Small intestine (tissue), 7 donors: ENCODE measurements around the gene KCNQ5. TPM values are rescaled to one million over a fixed set of nuclear protein-coding genes. Genes with fewer than 3 reads are reported as not detected.

ENCODE experiments used
- DNase-seq, 2 donors: peaks; one replicate each; pipeline versions ENCODE4 v3.0.0 to v3.0.0-alpha.2; 2013
- FAIRE-seq: peaks from 2 replicates; lab custom pipeline; 2012; peaks lifted over from hg19 to GRCh38; lab: Jason Lieb, UNC
- H3K27ac ChIP-seq, 3 donors: one replicate each; pipeline ENCODE4 v1.5.1; 2013; ENCODE audit warnings: low read length in 2 of 3, mild to moderate bottlenecking in 2 of 3, control low read depth in 1 of 3, inconsistent platforms in 1 of 3, low read depth in 1 of 3, moderate library complexity in 1 of 3
- H3K27me3 ChIP-seq, 3 donors: one replicate each; pipeline ENCODE4 v1.6.1; 2013; ENCODE audit warnings: low read length in 3 of 3, inconsistent platforms in 1 of 3; ENCODE audit not compliant: control insufficient read depth in 3 of 3, insufficient read depth in 3 of 3
- H3K36me3 ChIP-seq, 3 donors: one replicate each; pipeline ENCODE4 v1.6.1; 2013; ENCODE audit warnings: low read length in 3 of 3, inconsistent platforms in 1 of 3, low read depth in 1 of 3, mild to moderate bottlenecking in 1 of 3, moderate library complexity in 1 of 3; ENCODE audit not compliant: control insufficient read depth in 3 of 3, insufficient read depth in 2 of 3
- H3K4me1 ChIP-seq, 3 donors: one replicate each; pipeline ENCODE4 v1.6.1; 2013; ENCODE audit warnings: low read length in 2 of 3, inconsistent platforms in 1 of 3, low read depth in 1 of 3, mild to moderate bottlenecking in 1 of 3, moderate library complexity in 1 of 3; ENCODE audit not compliant: control insufficient read depth in 3 of 3, insufficient read depth in 2 of 3
- H3K4me3 ChIP-seq, 3 donors: one replicate each; pipeline ENCODE4 v1.5.1; 2013; ENCODE audit warnings: low read length in 3 of 3, control low read depth in 1 of 3, inconsistent platforms in 1 of 3, low read depth in 1 of 3, mild to moderate bottlenecking in 1 of 3, moderate library complexity in 1 of 3
- H3K9me3 ChIP-seq, 2 donors: one replicate each; pipeline ENCODE4 v1.6.1; 2013; ENCODE audit warnings: low read depth in 1 of 2, low read length in 1 of 2; ENCODE audit not compliant: control insufficient read depth in 2 of 2, insufficient read depth in 1 of 2
- WGBS, 3 donors: extraction: QIAGEN DNeasy Blood & Tissue Kit; methylation state at CpG; one replicate each; pipeline ENCODE4 v1.1.7; 2013; 5-methylcytosine and 5-hydroxymethylcytosine counted together
- polyA plus RNA-seq, 4 donors: library from polyadenylated mRNA; stranded (reverse) in 3 of 4; unstranded in 1 of 4; fragments of 200-250 nt in 3 of 4; fragments of 120-200 nt in 1 of 4; gene quantifications; one replicate each; pipeline versions ENCODE4 v1.2.1 to v1.2.3, GENCODE V29; 2013
- donor health status: healthy with polysubstance abuse.
- donor health status: control.
- donor health status: control.
- donor health status: Bipolar disorder and iron deficiency.
- donor health status: healthy.

Gene KCNQ5
- polyA plus RNA-seq, 4 donors = 0.27 to 0.92 TPM; not detected in 2

GRCh38 chr6:73045609-73046008 is 423.7 kb downstream of the KCNQ5 start:
- no peaks in the 10 kb centered on the region for H3K4me1 ChIP-seq

GRCh38 chr6:73047801-73048200 is 425.9 kb downstream of the KCNQ5 start:
- Histone ChIP-seq H3K27me3 (no peaks in the 10 kb centered on the region), H3K9me3 (no peaks in the 10 kb centered on the region), H3K27ac (no peak overlapping the region), H3K4me3 (no peak overlapping the region), H3K36me3 (no peaks in the 10 kb centered on the region), H3K4me1 (no peaks in the 10 kb centered on the region)
- DNase-seq = no peak
- WGBS, 3 donors = 7 to 23% (median 15%) methylated on average over 2 of the region's 2 CpGs
- FAIRE-seq = no peak

More at GRCh38 chr6:73045609-73046008, 423.7 kb downstream of the KCNQ5 start:
- H3K9me3 ChIP-seq = no peaks in the 10 kb centered on the region
- H3K36me3 ChIP-seq = no peaks in the 10 kb centered on the region
- no peak overlapping the region for H3K27ac ChIP-seq
- 81 to 93% (median 85%) methylated on average over 2 of the region's 2 CpGs for WGBS, 3 donors
- H3K27me3 ChIP-seq = no peaks in the 10 kb centered on the region
- DNase-seq (no peak), FAIRE-seq (no peak)
- no peak overlapping the region for H3K4me3 ChIP-seq

- 90 to 100% (median 94%) methylated on average over 1 of the region's 1 CpG for WGBS, 3 donors
- H3K27ac ChIP-seq = no peak overlapping the region
- DNase-seq (no peak), FAIRE-seq (no peak)
- H3K4me3 ChIP-seq = no peak overlapping the region
- H3K4me1 ChIP-seq = no peaks in the 10 kb centered on the region
- H3K9me3 ChIP-seq = no peaks in the 10 kb centered on the region
- no peaks in the 10 kb centered on the region for H3K36me3 ChIP-seq
- H3K27me3 ChIP-seq = no peaks in the 10 kb centered on the region
These were observed 428.2 kb downstream of the KCNQ5 start for GRCh38 chr6:73049971-73050594.

GRCh38 chr6:73050706-73051105 is 428.8 kb downstream of the KCNQ5 start:
- Histone ChIP-seq H3K4me1 (no peaks in the 10 kb centered on the region), H3K4me3 (no peak overlapping the region), H3K36me3 (no peaks in the 10 kb centered on the region), H3K27me3 (no peaks in the 10 kb centered on the region), H3K9me3 (no peaks in the 10 kb centered on the region), H3K27ac (no peak overlapping the region)
- FAIRE-seq = no peak
- 73 to 96% (median 75%) methylated on average over 1 of the region's 1 CpG for WGBS, 3 donors
- no peak for DNase-seq

GRCh38 chr6:73051147-73051546 is 429.3 kb downstream of the KCNQ5 start:
- no peak for FAIRE-seq

GRCh38 chr6:73054958-73055357 is 433.1 kb downstream of the KCNQ5 start:
- no peak for FAIRE-seq
- Histone ChIP-seq H3K4me3 (no peak overlapping the region), H3K4me1 (no peaks in the 10 kb centered on the region), H3K9me3 (no peaks in the 10 kb centered on the region), H3K27me3 (no peaks in the 10 kb centered on the region), H3K36me3 (no peaks in the 10 kb centered on the region), H3K27ac (no peak overlapping the region)
- WGBS, 3 donors = 82 to 86% (median 84%) methylated on average over 11 of the region's 11 CpGs
- no peak for DNase-seq

More at GRCh38 chr6:73051147-73051546, 429.3 kb downstream of the KCNQ5 start:
- no peaks in the 10 kb centered on the region for H3K36me3 ChIP-seq
- no peak for DNase-seq
- no peaks in the 10 kb centered on the region for H3K27me3 ChIP-seq
- H3K4me1 ChIP-seq = no peaks in the 10 kb centered on the region
- H3K27ac ChIP-seq = no peak overlapping the region
- H3K4me3 ChIP-seq = no peak overlapping the region
- H3K9me3 ChIP-seq = no peaks in the 10 kb centered on the region
- 83 to 89% (median 85%) methylated on average over 5 of the region's 5 CpGs for WGBS, 3 donors

GRCh38 chr6:73058736-73059135 is 436.9 kb downstream of the KCNQ5 start:
- Histone ChIP-seq H3K36me3 (no peaks in the 10 kb centered on the region), H3K27ac (no peak overlapping the region), H3K4me1 (no peaks in the 10 kb centered on the region), H3K4me3 (no peak overlapping the region), H3K27me3 (no peaks in the 10 kb centered on the region), H3K9me3 (no peaks in the 10 kb centered on the region)
- DNase-seq (no peak), FAIRE-seq (no peak)
- 68 to 77% (median 74%) methylated on average over 3 of the region's 3 CpGs for WGBS, 3 donors

- Histone ChIP-seq H3K36me3 (no peaks in the 10 kb centered on the region), H3K9me3 (no peaks in the 10 kb centered on the region), H3K27me3 (no peaks in the 10 kb centered on the region), H3K4me1 (no peaks in the 10 kb centered on the region), H3K4me3 (no peak overlapping the region), H3K27ac (no peak overlapping the region)
- DNase-seq (no peak), FAIRE-seq (no peak)
- WGBS, 3 donors = 54 to 58% (median 56%) methylated on average over 4 of the region's 4 CpGs
These were observed 440.3 kb downstream of the KCNQ5 start for GRCh38 chr6:73062130-73062529.

- no peak for DNase-seq
- H3K4me3 ChIP-seq = no peak overlapping the region
- H3K9me3 ChIP-seq = no peaks in the 10 kb centered on the region
- 47 to 70% (median 63%) methylated on average over 2 of the region's 2 CpGs for WGBS, 3 donors
- H3K4me1 ChIP-seq = no peaks in the 10 kb centered on the region
- H3K27ac ChIP-seq = no peak overlapping the region
- no peaks in the 10 kb centered on the region for H3K27me3 ChIP-seq
- FAIRE-seq = no peak
- no peaks in the 10 kb centered on the region for H3K36me3 ChIP-seq
These were observed 441.0 kb downstream of the KCNQ5 start for GRCh38 chr6:73062837-73063236.
